Subcutaneous adipose tissue (tissue), 4 donors: ENCODE data around the gene ARFIP1. TPM values are rescaled to one million over a fixed set of nuclear protein-coding genes. Genes with fewer than 3 reads are reported as not detected.

Experiments
- total RNA-seq, 4 donors: library from RNA; depleted of rRNA; stranded (reverse); fragments of >200 nt; gene quantifications; one replicate each; pipeline ENCODE4 v1.1.0, GENCODE V29; 2016
- TF ChIP-seq, protein P1 (sequence below): fragments of 450-650 bp; IDR thresholded peaks from one replicate; pipeline ENCODE4 v1.5.1; 2016; ENCODE audit warnings: low read depth, mild to moderate bottlenecking, control low read depth, antibody characterized with exemption, moderate library complexity

ARFIP1 gene
- total RNA-seq, 4 donors from 2014 or later: 17.7 to 31.8 (median 27.3) TPM

DNA sequence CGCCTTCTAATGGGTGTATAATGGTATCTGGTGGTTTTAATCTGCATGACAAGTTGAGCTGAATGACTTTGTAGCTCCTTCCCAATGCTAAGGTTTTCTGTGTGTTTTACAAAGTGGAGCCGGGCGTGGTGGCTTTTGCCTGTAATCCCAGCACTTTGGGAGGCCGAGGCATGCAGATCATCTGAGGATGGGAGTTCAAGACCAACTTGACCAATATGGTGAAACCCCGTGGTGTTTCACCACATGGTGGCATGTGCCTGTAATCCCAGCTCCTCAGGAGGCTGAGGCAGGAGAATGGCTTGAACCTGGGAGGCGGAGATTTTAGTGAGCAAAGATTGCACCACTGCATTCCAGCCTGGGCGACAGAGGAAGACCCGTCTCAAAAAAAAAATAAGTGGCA, 28.9 kb downstream of the ARFIP1 start:
- TF ChIP-seq, protein P1, sequence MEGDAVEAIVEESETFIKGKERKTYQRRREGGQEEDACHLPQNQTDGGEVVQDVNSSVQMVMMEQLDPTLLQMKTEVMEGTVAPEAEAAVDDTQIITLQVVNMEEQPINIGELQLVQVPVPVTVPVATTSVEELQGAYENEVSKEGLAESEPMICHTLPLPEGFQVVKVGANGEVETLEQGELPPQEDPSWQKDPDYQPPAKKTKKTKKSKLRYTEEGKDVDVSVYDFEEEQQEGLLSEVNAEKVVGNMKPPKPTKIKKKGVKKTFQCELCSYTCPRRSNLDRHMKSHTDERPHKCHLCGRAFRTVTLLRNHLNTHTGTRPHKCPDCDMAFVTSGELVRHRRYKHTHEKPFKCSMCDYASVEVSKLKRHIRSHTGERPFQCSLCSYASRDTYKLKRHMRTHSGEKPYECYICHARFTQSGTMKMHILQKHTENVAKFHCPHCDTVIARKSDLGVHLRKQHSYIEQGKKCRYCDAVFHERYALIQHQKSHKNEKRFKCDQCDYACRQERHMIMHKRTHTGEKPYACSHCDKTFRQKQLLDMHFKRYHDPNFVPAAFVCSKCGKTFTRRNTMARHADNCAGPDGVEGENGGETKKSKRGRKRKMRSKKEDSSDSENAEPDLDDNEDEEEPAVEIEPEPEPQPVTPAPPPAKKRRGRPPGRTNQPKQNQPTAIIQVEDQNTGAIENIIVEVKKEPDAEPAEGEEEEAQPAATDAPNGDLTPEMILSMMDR: no peak

DNA sequence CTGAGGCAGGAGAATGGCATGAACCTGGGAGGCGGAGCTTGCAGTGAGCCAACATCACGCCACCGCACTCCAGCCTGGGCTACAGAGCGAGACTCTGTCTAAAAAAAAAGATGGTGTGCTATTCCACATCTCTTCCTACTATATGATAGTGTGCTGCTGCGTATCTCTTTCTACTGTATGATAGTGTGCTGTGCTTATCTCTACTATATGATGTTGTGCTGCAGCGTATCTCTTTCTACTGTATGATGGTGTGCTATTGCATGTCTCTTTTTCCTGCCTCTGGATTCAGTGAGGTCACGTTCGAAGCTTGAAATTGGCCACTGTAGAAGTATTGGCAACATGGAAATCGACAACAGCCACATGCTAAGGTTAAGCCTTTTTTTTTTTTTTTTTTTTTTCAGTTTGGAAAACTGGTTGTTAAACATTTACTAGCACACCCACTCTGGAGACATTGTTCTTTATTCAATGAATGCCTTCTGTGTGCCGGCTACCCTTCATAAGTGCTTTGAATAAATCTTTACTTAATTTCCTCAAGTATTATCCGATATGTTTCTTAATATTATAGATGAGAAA, 31.0 kb downstream of the ARFIP1 start:
- TF ChIP-seq, protein P1: no peak

DNA sequence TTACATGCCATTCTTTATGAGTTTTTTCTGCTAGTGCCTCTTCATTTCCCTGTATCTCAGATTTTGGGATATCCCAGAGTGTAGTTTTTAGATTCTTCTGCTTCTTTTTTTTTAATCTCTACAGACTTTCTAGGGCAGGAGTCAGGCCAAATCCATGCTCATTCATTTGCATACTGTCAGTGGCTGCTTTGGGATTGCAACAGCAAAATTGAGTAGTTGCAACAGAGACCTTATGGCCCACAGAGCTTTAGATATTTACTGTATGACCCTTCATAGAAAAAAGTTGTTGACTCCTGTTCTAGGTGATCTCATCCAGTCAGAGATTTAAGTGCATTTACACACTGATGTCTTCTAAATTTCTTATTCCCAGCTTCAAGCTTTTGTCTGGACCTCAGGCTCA, 35.3 kb downstream of the ARFIP1 start:
- TF ChIP-seq, protein P1: no peak

DNA sequence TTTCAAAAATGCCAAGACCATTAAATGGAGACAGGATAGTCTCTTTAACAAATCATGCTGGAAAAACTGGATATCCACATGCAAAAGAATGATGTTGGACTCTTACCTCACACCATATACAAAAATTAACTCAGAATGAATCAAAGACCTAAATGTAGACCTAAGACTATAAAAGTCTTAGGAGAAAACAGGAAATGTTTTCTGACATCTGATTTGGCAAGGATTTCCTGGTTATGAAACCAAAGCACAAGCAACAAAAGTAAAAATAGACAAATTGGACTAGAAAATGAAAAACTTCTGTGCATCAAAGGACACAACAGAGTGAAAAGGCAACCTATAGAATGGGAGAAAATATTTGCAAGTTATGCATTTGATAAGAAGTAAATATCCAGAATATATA, 37.6 kb downstream of the ARFIP1 start:
- TF ChIP-seq, protein P1: no peak

DNA sequence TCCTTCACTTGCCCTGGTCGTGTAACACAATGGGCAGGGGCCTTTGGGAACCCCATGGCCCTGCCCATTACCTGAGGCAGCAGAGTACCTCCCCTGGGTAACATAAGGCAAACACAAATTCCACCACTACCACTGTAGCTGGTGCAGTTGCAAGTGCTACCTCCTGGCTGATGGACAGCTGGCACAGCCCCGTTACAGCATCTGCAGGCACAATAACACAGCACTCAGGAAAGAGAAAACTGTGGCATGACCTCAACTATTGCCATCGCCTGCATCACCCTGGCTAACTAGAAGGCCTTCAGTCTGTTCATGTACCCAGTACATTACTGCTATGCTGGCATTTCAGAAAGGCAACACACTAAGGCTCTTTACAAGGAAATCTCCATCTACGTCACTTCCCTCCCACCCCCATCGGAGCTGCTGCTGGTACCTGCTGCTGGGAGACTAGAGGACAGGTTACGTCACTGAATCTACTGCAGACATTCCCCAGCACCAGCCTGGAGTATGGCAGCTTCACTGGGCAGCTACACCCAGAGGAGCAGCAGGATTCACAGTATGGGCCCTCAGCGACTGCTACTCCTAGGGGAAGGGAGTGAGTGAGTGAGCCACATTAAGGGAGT, 39.4 kb downstream of the ARFIP1 start:
- TF ChIP-seq, protein P1: no peak

DNA sequence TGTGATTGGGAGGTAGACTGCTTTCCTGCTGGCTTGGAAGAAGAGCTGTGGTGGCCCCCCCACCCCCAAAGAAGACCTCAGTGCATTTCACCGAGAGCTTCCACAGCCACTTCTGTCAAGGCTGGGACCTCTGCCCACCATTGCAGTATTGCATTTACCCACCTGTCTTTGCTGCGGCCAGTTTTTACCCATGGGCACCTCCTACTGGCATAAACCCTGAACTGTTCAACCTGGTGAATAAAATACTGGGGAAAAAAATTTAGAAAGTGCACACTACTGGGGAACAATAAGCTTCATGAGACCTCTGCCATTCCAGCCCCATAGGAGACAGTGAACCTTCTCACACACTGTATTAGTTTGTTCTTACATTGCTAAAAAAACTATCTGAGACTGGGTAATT, 40.3 kb downstream of the ARFIP1 start:
- TF ChIP-seq, protein P1: no peak

DNA sequence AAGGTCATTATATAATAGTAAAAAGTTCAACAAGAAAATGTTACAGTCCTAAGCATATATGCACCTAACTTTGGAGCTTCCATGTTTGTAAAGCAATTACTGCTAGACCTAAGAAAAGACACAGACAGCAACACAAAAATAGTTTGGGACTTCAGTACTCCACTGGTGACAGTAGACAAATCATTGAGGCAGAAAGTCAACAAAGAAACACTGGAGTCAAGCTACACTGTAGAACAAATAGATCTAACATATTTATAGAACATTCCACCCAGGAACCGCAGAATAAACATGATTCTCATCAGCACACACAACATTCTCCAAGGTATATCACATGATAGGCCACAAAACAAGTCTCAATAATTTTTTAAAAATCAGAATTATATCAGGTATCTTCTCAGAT, 42.6 kb downstream of the ARFIP1 start:
- TF ChIP-seq, protein P1: no peak
